Measurements from ENCODE around the gene HNRNPA0.

- TF ChIP-seq CTCF (conservative IDR thresholded peaks at IDR 0.05 in 1 of 2, IDR thresholded peaks at IDR 0.05 in 1 of 2; ENCODE audit: extremely low read depth in 1 of 2, insufficient read depth in 1 of 2, low read depth in 1 of 2, low read length in 2 of 2) (no peak), EZH2 (IDR thresholded peaks at IDR 0.05; ENCODE audit: borderline replicate concordance, low read length) (no peak)
These were observed 7.4 kb upstream of the HNRNPA0 start for GRCh38 chr5:137761566-137761965.

Data from mammary epithelial cell (primary cell).